HL-60 (cell line): ENCODE results near the gene ATG5.
"Not testable (repeated sequence)": the region's sequence is repeated elsewhere in the genome, so short reads cannot be mapped to it uniquely, and the experiment has no call there.

Experiments used
- DNase-seq, 2 experiments: peaks; one replicate each; pipeline ENCODE4 v3.0.0-alpha.2; 2010 to 2020; ENCODE audit warnings: low read depth in 1 of 2, low spot score in 1 of 2
- H3K27ac ChIP-seq: fragments of 250-450 bp; sonication (Bioruptor Pico); replicated peaks from 2 replicates; pipeline ENCODE4 v1.5.1; 2020; ENCODE audit warnings: mild to moderate bottlenecking, moderate library complexity
- H3K27me3 ChIP-seq: fragments of 250-450 bp; sonication (Bioruptor Pico); 2 replicates; pipeline ENCODE4 v1.5.1; 2021; ENCODE audit warnings: mild to moderate bottlenecking, moderate library complexity; ENCODE audit not compliant: insufficient read depth, poor library complexity, severe bottlenecking
- H3K4me3 ChIP-seq: replicated peaks from 2 replicates; pipeline ENCODE4 v1.5.1; 2011; ENCODE audit warnings: mild to moderate bottlenecking, control low read depth, low read length; ENCODE audit not compliant: insufficient read depth
- CTCF ChIP-seq: IDR thresholded peaks from one replicate; pipeline ENCODE4 v1.5.1; 2011; ENCODE audit warnings: low read length, control low read depth, inconsistent platforms; ENCODE audit not compliant: insufficient read depth
- GABPA ChIP-seq: IDR thresholded peaks from 2 replicates; pipeline ENCODE4 v1.6.1; 2012; ENCODE audit warnings: low read depth
- POLR2AphosphoS5 ChIP-seq: IDR thresholded peaks from 2 replicates; pipeline ENCODE4 v1.6.1; 2012; ENCODE audit warnings: low read depth
- SPI1 ChIP-seq: IDR thresholded peaks from 2 replicates; pipeline ENCODE4 v1.6.1; 2012; ENCODE audit warnings: low read depth, mild to moderate bottlenecking, borderline replicate concordance
- TF ChIP-seq, protein P1 (sequence below): IDR thresholded peaks from 2 replicates; pipeline ENCODE4 v1.6.1; 2012; ENCODE audit warnings: low read depth; ENCODE audit not compliant: insufficient replicate concordance

The ATG5 gene

DNA sequence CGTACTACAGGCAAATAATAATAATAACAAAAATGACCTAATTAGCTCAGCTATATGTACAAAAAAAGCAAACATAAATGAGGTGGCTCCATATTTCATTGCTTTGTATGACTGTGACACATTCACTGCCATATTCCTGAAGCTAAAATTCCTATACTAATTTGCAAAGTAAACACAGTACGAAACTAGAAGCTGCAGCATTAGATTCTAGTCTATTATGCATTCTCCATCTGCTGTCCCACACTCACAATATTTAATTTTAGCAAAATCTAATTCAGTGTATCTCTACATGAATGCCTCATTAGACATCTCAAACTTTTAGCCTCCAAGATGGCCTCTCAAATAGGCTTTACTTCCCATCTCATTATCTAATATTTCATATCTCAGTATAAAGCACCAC is 55.1 kb downstream of the ATG5 start:
- Histone ChIP-seq H3K27me3 (no peaks in the 10 kb centered on the region), H3K27ac (no peak overlapping the region), H3K4me3 (no peak overlapping the region)
- DNase-seq: no peak
- TF ChIP-seq GABPA: no peak
- TF ChIP-seq SPI1: no peak
- TF ChIP-seq POLR2AphosphoS5: no peak
- TF ChIP-seq, protein P1, sequence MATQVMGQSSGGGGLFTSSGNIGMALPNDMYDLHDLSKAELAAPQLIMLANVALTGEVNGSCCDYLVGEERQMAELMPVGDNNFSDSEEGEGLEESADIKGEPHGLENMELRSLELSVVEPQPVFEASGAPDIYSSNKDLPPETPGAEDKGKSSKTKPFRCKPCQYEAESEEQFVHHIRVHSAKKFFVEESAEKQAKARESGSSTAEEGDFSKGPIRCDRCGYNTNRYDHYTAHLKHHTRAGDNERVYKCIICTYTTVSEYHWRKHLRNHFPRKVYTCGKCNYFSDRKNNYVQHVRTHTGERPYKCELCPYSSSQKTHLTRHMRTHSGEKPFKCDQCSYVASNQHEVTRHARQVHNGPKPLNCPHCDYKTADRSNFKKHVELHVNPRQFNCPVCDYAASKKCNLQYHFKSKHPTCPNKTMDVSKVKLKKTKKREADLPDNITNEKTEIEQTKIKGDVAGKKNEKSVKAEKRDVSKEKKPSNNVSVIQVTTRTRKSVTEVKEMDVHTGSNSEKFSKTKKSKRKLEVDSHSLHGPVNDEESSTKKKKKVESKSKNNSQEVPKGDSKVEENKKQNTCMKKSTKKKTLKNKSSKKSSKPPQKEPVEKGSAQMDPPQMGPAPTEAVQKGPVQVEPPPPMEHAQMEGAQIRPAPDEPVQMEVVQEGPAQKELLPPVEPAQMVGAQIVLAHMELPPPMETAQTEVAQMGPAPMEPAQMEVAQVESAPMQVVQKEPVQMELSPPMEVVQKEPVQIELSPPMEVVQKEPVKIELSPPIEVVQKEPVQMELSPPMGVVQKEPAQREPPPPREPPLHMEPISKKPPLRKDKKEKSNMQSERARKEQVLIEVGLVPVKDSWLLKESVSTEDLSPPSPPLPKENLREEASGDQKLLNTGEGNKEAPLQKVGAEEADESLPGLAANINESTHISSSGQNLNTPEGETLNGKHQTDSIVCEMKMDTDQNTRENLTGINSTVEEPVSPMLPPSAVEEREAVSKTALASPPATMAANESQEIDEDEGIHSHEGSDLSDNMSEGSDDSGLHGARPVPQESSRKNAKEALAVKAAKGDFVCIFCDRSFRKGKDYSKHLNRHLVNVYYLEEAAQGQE: no peak
- no peak for TF ChIP-seq CTCF

DNA sequence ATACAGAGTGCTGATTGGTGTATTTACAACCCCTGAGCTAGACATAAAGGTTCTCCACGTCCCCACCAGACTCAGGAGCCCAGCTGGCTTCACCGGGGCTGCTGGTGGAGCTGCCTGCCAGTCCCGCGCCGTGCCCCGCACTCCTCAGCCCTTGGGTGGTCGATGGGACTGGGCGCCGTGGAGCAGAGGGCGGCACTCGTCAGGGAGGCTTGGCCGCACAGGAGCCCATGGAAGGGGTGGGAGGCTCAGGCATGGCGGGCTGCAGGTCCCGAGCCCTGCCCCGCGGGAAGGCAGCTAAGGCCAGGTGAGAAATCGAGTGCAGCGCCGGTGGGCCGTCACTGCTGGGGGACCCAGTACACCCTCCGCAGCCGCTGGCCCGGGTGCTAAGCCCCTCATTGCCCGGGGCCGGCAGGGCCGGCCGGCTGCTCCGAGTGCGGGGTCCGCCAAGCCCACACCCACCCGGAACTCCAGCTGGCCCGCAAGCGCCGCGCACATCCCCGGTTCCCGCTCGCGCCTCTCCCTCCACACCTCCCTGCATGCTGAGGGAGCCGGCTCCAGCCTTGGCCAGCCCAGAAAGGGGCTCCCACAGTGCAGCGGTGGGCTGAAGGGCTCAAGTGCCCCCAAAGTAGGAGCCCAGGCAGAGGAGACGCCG is 56.2 kb downstream of the ATG5 start:
- H3K27me3 ChIP-seq, H3K27ac ChIP-seq, DNase-seq, H3K4me3 ChIP-seq: not testable (repeated sequence)

- H3K4me3 ChIP-seq, H3K27ac ChIP-seq, DNase-seq, H3K27me3 ChIP-seq: not testable (repeated sequence)
Measured at GRCh38 chr6:106268500-106268899, 57.1 kb downstream of the ATG5 start.

DNA sequence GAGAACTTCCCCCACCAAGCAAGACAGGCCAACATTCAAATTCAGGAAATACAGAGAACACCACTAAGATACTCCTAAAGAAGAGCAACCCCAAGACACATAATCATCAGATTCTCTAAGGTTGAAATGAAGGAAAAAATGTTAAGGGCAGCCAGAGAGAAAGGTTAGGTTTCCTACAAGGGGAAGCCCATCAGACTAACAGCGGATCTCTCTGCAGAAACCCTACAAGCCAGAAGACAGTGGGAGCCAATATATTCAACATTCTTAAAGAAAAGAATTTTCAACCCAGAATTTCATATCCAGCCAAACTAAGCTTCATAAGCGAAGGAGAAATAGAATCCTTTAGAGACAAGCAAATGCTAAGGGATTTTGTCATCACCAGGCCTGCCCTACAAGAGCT is 61.1 kb downstream of the ATG5 start:
- not testable (repeated sequence) for H3K27ac ChIP-seq, DNase-seq, H3K27me3 ChIP-seq, H3K4me3 ChIP-seq

- not testable (repeated sequence) for H3K27me3 ChIP-seq, H3K4me3 ChIP-seq, DNase-seq, H3K27ac ChIP-seq
Measured at GRCh38 chr6:106259748-106260147, 65.8 kb downstream of the ATG5 start.

GRCh38 chr6:106258726-106259125 is 66.8 kb downstream of the ATG5 start:
- Histone ChIP-seq H3K27ac (no peak overlapping the region), H3K27me3 (no peaks in the 10 kb centered on the region), H3K4me3 (no peak overlapping the region)
- TF ChIP-seq SPI1 (no peak), POLR2AphosphoS5 (no peak), CTCF (no peak)
- no peak for DNase-seq

DNA sequence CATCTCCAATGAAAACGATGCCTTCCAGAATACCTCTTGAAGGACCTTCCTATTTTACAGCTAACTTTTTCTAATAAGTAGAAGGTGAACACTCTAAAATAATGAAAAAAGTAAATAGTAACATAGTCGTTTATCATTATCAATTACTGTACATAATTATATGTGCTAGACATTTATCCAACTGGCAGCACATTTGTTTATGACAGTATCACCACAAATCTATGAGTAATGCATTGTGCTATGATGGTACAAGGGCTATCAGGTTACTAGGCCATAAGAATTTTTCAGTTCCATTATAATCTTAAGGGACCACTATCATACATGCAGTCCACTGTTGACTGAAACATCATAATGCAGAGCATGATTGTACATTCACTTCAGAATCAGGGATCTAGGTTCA is 68.4 kb downstream of the ATG5 start:
- DNase-seq: no peak

More for the DNA sequence above, 68.4 kb downstream of the ATG5 start:
- Histone ChIP-seq H3K4me3 (no peak overlapping the region), H3K27me3 (no peaks in the 10 kb centered on the region), H3K27ac (no peak overlapping the region)
- TF ChIP-seq CTCF (no peak), GABPA (no peak), SPI1 (no peak), POLR2AphosphoS5 (no peak)
- TF ChIP-seq, protein P1: no peak
